OCI-LY3 (cell line): ENCODE measurements around the gene DCBLD1.

Experiments used
- H2AFZ ChIP-seq: fragments of 200-600, 300-600 bp; shearing (Covaris generic); 2 replicates; pipeline ENCODE4 v1.6.0; 2014; ENCODE audit warnings: antibody characterized with exemption, low read depth, low read length
- H3K27ac ChIP-seq: fragments of 200-600, 300-600 bp; sonication (generic); 2 replicates; pipeline ENCODE4 v1.5.1; 2014; ENCODE audit warnings: mild to moderate bottlenecking, low read length, moderate library complexity, mixed read lengths
- H3K27me3 ChIP-seq: fragments of 200-600, 300-600 bp; sonication (generic); 2 replicates; pipeline ENCODE4 v1.6.1; 2014; ENCODE audit warnings: low read depth, low read length, mixed read lengths
- H3K36me3 ChIP-seq: fragments of 200-600, 300-600 bp; sonication (generic); replicated peaks from 2 replicates; pipeline ENCODE3; 2014; ENCODE audit warnings: low read depth, low read length, mixed read lengths
- H3K4me1 ChIP-seq: fragments of 300-600, 200-600 bp; sonication (generic); 2 replicates; pipeline ENCODE4 v1.6.1; 2014; ENCODE audit warnings: low read length, mixed read lengths
- H3K4me2 ChIP-seq: fragments of 200-600, 300-600 bp; sonication (generic); 2 replicates; pipeline ENCODE4 v1.6.1; 2014; ENCODE audit warnings: low read length, mixed read lengths
- H3K4me3 ChIP-seq: fragments of 300-600, 200-600 bp; sonication (generic); 2 replicates; pipeline ENCODE4 v1.5.1; 2014; ENCODE audit warnings: antibody characterized with exemption, mild to moderate bottlenecking, low read length, moderate library complexity
- H3K79me2 ChIP-seq: fragments of 300-600, 200-600 bp; shearing (Covaris generic); 2 replicates; pipeline ENCODE4 v1.6.1; 2014; ENCODE audit warnings: mild to moderate bottlenecking, low read length, mixed read lengths
- H3K9ac ChIP-seq: fragments of 300-600, 200-600 bp; shearing (Covaris generic); 2 replicates; pipeline ENCODE4 v1.6.0; 2014; ENCODE audit warnings: mild to moderate bottlenecking, low read length, moderate library complexity
- H3K9me3 ChIP-seq: fragments of 200-600, 300-600 bp; shearing (Covaris generic); 2 replicates; pipeline ENCODE4 v1.6.1; 2014; ENCODE audit warnings: low read length, mixed read lengths; ENCODE audit not compliant: insufficient read depth
- H4K20me1 ChIP-seq: fragments of 200-600, 300-600 bp; sonication (generic); 2 replicates; pipeline ENCODE4 v1.6.1; 2016; ENCODE audit warnings: low read length, mixed read lengths; ENCODE audit not compliant: insufficient read depth
- EZH2phosphoT487 ChIP-seq: fragments of 200-600 bp; shearing (Covaris generic); IDR thresholded peaks from 2 replicates; pipeline ENCODE4 v1.6.1; 2018; ENCODE audit warnings: antibody characterized with exemption, mixed run types, low read depth
- TF ChIP-seq, protein P1 (sequence below): fragments of 200-600, 300-600 bp; sonication (generic); IDR thresholded peaks from 2 replicates; pipeline ENCODE4 v1.5.1; 2014; ENCODE audit warnings: antibody characterized with exemption, low read length, low read depth

Gene DCBLD1

DNA sequence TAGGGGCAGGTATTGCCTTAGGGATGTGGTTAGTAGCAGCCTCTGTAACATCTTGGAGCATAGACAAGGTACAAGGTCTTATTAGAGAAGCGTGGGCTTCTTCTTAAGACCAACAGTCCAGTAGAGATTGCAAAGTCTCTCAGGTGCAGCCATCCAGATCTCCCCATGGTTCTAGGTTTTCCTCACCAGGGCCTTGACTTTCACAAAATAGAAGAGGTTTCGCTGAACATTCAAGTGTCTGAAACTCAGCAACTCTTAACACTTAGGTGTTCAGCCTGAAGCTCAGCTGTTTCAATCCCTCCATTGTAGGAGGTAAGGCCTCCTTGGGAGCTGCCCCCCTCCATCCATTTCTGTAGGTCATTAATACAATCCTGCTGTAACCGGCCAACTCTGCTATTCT lies 75.5 kb downstream of the DCBLD1 start:
- Histone ChIP-seq H3K4me3 (no peak overlapping the region), H3K4me1 (no peaks in the 10 kb centered on the region), H3K9ac (no peak overlapping the region), H3K4me2 (no peak overlapping the region), H3K79me2 (no peaks in the 10 kb centered on the region), H3K27ac (no peak overlapping the region), H3K9me3 (no peaks in the 10 kb centered on the region), H3K27me3 (no peaks in the 10 kb centered on the region), H2AFZ (no peak overlapping the region), H3K36me3 (peaks cover 14% of the 10 kb centered on the region), H4K20me1 (no peaks in the 10 kb centered on the region)
- no peak for TF ChIP-seq EZH2phosphoT487
- TF ChIP-seq, protein P1, sequence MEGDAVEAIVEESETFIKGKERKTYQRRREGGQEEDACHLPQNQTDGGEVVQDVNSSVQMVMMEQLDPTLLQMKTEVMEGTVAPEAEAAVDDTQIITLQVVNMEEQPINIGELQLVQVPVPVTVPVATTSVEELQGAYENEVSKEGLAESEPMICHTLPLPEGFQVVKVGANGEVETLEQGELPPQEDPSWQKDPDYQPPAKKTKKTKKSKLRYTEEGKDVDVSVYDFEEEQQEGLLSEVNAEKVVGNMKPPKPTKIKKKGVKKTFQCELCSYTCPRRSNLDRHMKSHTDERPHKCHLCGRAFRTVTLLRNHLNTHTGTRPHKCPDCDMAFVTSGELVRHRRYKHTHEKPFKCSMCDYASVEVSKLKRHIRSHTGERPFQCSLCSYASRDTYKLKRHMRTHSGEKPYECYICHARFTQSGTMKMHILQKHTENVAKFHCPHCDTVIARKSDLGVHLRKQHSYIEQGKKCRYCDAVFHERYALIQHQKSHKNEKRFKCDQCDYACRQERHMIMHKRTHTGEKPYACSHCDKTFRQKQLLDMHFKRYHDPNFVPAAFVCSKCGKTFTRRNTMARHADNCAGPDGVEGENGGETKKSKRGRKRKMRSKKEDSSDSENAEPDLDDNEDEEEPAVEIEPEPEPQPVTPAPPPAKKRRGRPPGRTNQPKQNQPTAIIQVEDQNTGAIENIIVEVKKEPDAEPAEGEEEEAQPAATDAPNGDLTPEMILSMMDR = no peak

DNA sequence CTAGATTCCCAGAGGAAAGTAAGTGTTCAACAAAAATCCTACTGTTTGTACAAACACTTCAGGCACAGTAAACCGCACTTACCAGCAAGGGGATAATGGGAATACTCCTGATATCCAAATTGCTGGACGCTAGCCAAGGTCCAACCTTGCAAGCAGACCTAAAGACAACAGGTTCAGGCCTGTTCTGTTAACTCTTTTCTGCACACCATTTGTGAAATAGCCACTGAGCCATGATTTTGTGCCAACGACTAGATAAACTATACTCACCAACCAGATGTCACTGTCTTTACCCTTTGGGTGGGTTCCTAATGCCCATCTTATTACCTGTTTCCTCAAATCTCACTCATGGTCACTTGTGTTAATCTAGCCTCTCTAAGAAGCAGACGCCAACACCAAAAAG lies 76.3 kb downstream of the DCBLD1 start:
- H3K9me3 ChIP-seq = no peaks in the 10 kb centered on the region
- H3K4me1 ChIP-seq = no peaks in the 10 kb centered on the region
- no peak overlapping the region for H3K9ac ChIP-seq
- TF ChIP-seq, protein P1 = no peak
- TF ChIP-seq EZH2phosphoT487 = no peak
- H3K79me2 ChIP-seq = no peaks in the 10 kb centered on the region
- no peak overlapping the region for H3K27ac ChIP-seq
- H3K36me3 ChIP-seq = peaks cover 17% of the 10 kb centered on the region
- H3K27me3 ChIP-seq = no peaks in the 10 kb centered on the region
- H3K4me3 ChIP-seq = no peak overlapping the region
- no peak overlapping the region for H2AFZ ChIP-seq
- no peaks in the 10 kb centered on the region for H4K20me1 ChIP-seq
- no peak overlapping the region for H3K4me2 ChIP-seq

- Histone ChIP-seq H3K4me2 (no peak overlapping the region), H3K9me3 (no peaks in the 10 kb centered on the region), H4K20me1 (no peaks in the 10 kb centered on the region), H3K27ac (no peak overlapping the region), H3K36me3 (peaks cover 17% of the 10 kb centered on the region), H3K79me2 (no peaks in the 10 kb centered on the region), H3K4me3 (no peak overlapping the region), H3K4me1 (no peaks in the 10 kb centered on the region), H3K9ac (no peak overlapping the region), H2AFZ (no peak overlapping the region), H3K27me3 (no peaks in the 10 kb centered on the region)
- TF ChIP-seq, protein P1 = no peak
- no peak for TF ChIP-seq EZH2phosphoT487
These were observed 76.8 kb downstream of the DCBLD1 start for GRCh38 chr6:117559299-117559698.

DNA sequence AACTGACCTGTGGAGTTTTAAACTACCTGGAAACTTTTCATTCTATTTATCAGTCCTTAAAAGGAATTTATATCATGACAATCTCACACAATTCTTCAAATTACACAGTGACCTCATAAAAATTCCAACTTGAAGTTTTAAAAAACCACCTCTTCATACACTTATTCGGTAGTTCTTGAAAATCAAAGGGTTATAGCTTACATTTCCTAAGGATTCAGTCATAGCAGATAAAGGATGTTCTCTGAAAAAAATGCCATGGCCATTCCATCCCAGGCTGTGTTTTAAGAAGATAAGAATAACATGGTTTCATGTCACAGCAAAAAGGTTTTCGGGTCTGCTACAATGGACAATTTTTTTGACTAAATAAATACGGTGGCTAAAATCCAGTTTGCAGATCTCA lies 78.7 kb downstream of the DCBLD1 start:
- H3K79me2 ChIP-seq = no peaks in the 10 kb centered on the region
- H3K36me3 ChIP-seq = peaks cover 32% of the 10 kb centered on the region
- H2AFZ ChIP-seq = no peak overlapping the region
- no peaks in the 10 kb centered on the region for H3K4me1 ChIP-seq
- no peak overlapping the region for H3K9ac ChIP-seq
- no peaks in the 10 kb centered on the region for H3K27me3 ChIP-seq
- no peak overlapping the region for H3K27ac ChIP-seq
- H3K9me3 ChIP-seq = no peaks in the 10 kb centered on the region
- no peak overlapping the region for H3K4me3 ChIP-seq
- H3K4me2 ChIP-seq = no peak overlapping the region
- H4K20me1 ChIP-seq = no peaks in the 10 kb centered on the region
- no peak for TF ChIP-seq EZH2phosphoT487
- TF ChIP-seq, protein P1 = no peak
